GOT3 (cell line): Measurements from ENCODE around the gene HADH.

ENCODE experiments used
- DNase-seq: peaks from one replicate; lab custom pipeline; 2025; ENCODE audit warnings: mixed read lengths; lab: John Stamatoyannopoulos, UW

Gene HADH

DNA sequence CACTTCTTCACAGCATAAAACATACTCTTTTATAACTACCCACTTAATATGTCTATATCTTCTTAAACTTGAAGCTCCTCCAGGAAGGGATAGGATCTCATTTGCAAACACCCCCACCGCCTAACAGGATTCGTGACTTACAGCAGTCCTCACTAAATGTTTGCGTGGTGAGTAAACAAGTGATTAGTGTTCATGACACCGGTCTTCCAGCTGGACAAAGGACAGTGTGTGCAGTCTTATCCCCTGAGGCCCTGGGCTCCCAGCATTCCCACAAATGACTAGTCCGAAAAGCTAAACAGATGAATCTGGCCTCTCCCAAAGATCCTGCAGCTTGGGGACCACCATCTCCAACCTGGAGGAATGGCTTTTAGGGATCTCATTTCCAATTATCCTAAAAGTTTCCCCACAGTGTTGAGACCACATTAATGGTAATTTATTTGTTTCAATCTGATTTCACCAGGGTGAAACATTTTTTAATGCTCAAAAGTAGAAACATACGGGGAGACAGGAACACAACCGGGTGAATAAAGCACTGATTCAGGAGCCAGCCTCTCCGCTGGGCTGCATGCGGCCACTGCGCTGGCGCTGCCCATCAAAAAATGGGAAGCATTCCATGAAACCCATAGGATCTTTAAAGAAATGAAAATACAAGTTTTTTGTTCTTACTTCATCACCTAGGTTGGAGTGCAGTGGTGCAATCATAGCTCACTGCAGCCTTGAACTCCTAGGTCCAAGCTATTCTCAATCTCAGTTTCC lies 69.2 kb downstream of the HADH start:
- no peak for DNase-seq

DNA sequence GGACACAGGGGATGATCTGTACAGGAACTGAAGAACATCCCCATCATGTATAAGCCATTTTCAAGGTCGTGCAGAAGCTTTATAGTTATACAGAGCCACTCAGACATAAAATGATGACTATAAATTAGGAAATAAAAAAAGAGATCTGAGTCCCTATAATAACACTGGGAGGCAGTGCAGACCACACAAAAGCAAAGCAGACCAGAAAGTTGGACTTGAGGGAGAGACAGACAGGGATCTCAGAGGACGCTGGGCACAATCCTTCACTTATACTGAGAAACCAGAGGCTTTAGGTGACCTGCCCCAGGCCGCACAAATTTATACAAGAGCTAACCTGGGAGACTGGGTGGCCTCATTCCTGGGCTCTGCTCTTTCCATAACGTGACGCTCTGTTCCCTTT lies 70.5 kb downstream of the HADH start:
- DNase-seq, result no peak

DNA sequence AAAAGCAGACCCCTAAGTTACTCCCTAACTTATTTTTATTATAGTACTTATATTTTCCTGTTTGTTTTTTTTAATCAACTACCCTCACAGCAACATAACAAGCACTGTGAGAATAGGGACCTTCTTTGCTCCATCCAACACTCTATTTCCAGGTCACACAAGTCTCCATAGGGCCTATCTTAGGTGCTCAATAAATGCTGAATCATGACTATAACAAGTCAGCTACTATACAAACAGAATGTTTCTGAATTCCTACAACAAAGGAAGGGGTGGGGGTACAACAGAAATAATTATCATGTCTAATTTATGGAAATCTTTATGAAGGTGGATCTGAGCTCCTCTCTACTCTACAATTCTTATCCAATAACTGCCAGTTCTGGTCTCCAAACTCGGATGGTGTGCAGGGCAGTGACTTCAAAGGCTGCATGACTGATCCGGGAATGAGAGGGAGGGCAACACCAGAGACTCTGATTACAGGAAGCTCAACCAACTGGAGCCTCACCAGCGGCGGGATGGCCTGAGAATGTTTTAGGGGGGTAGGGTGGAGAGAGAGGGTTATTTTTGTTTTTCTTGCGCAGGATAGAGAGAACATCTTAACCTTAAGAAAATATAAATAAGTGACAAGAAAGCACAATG lies 71.1 kb downstream of the HADH start:
- no peak for DNase-seq

DNA sequence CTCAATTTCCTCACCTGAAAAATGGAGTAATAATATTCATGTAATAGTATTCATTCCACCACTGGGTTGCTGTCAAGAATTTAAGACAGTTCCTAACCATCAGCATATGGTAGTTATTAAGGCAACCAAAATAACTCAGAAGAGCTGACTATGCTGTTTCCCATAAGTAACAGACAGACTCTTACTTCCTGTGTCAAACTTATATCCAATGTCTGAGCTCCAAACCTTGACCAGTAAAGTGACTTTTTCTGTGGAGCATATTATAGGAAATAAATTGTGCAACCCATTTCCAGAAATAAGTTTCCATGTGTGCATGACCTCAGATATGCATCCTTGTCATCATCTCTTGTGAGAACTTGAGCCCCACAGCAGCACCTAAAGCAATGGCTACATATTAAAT lies 78.8 kb downstream of the HADH start:
- no peak for DNase-seq

DNA sequence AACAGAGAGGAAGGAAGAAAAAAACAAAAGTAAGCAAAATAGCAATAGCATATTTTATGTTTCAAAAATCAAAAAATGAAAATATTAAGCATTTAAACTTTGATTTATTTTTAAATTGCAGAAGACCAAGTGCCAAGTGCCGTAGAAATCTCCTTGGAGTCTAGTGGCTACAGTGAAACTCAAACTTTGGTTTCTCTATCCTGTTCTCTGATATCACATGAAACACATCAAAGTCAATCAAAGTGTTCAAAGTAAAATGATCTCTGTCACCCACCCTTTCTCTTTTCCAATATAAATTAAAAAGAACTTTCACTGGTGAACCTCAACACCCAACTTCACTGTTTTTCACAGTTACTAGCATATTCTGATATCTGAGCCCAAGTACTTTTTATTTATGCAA lies 81.1 kb downstream of the HADH start:
- DNase-seq, result no peak

DNA sequence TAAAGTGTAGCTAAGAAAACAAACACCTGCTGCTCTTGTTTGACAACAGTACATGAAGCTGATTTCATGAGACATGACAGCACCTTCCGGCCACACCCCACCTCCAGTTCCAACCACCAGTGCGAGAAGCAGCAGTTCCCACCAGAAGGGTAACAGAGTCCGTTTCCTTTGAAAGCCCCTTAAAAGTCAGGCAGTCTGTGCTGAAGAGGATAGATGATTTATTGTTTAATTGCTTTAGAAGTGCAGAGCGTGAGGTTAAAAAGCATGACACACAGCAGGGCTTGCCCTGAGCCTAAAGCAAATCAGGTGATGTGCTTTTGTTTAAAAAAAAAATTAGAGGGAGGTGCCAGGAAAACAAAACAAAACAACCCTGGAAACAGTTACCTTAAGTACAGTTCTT lies 82.6 kb downstream of the HADH start:
- DNase-seq, result no peak

DNA sequence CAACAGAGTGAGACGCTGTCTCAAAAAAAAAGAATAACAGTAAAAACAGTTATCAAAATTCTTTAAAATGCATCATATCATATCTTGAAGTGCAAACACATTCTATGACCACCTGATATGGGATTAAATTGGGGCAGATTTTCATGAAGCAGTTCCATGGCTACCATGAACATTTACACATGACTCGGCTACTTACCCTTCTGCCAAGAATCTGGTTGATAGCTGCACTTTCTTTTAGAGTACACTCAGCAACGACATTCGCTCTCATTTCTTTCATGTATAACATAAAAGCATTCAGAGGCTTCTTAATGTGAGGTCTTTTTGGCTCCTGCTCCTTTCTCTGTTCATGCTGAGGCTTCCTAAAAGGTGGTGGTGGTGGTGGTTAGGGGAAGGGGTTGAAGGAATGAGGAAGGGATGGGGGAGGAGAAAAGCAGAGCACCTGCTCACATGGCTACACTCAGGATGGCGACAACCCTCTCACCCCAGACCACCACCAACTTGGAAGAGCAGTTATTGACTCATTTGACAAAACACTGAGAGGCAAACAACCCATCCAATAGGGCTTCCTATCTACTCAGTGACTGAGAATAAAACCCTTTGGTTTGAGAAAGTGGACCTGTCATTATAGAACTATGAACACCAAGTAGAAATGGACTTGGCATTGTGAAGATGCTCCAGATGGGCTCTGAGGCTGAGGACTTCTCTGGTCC lies 88.5 kb downstream of the HADH start:
- DNase-seq, result no peak

DNA sequence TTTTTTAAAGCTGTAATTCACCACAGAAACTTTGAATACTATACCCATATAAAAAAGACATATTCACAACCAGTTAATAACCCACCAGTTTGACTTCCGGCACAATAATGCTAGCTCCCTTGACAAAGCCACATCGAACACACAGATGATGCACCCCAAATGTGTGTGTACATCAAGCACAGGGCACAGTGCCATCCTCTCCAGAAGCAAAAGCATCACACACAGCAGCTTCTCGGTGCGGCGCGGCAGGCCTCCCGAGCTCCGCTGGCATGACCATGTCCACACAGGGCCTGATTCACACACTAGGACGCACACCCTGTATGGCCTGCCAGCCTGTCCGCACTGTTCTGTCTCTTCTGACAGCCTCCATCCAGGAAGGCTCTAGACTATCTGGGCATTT lies 91.1 kb downstream of the HADH start:
- DNase-seq, result no peak

DNA sequence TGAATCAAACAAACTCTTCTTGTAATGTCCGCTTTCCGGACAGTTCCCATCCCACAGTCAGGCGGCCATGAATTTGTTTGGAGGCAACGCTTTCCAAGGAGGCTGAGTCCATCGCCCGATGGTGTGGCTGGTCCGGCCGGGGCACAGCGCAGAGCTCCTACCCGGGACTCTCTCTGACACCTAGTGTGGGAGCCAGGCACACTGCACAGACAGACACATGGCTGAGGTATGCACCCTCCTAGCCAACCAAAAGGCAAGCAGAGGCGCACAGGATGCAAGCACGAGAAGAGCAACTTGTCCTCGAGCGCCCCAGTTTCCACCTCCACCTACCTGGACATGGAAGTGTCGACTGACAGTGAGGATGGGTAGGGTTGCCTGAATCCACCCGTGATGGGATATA lies 91.6 kb downstream of the HADH start:
- no peak for DNase-seq
